ENCODE data around the gene DYSF. TPM values are rescaled to one million over a fixed set of nuclear protein-coding genes. Genes with fewer than 3 reads are reported as not detected.

Gene DYSF
- total RNA-seq, 4 donors from 2014 or later, result 0.93 to 3.2 (median 2.8) TPM

GRCh38 chr2:71608034-71608433, 154.7 kb downstream of the DYSF start:
- intact Hi-C loops (cut with DNase I; ENCODE audit: low total_unique reads), result loop anchor here (5.0 kb wide), 1 partner anchor 184 kb away; no protein-coding TSS in a partner anchor
- no peak for TF ChIP-seq CTCF (IDR thresholded peaks at IDR 0.05)
- TF ChIP-seq POLR2A (IDR thresholded peaks at IDR 0.05), result no peak
- peak in 1 of 2 donors; percentile 59 for DNase-seq (ENCODE audit: low spot score in 2 of 2)
- no peak overlapping the region for H3K4me3 ChIP-seq (ENCODE audit: low read depth, poor library complexity, severe bottlenecking)
- WGBS, 2 donors, result 78% methylated on average over 6 of the region's 6 CpGs

- no peak overlapping the region for H3K4me3 ChIP-seq (ENCODE audit: low read depth, poor library complexity, severe bottlenecking)
- peak; percentile 5 to 74 for DNase-seq (ENCODE audit: low spot score in 2 of 2)
- 74 to 77% methylated on average over 12 of the region's 12 CpGs for WGBS, 2 donors
- intact Hi-C loops (cut with DNase I; ENCODE audit: low total_unique reads), result loop anchor here (5.0 kb wide), 1 partner anchor 184 kb away; no protein-coding TSS in a partner anchor
- TF ChIP-seq POLR2A (IDR thresholded peaks at IDR 0.05) (no peak), CTCF (IDR thresholded peaks at IDR 0.05) (no peak)
Observed at GRCh38 chr2:71608441-71608840, 155.1 kb downstream of the DYSF start.

GRCh38 chr2:71609029-71609428, 155.7 kb downstream of the DYSF start:
- TF ChIP-seq POLR2A (IDR thresholded peaks at IDR 0.05) (no peak), CTCF (IDR thresholded peaks at IDR 0.05) (no peak)
- WGBS, 2 donors, result 43 to 60% methylated on average over 1 of the region's 1 CpG
- intact Hi-C loops (cut with DNase I; ENCODE audit: low total_unique reads), result loop anchor here (5.0 kb wide), 1 partner anchor 183 kb away; no protein-coding TSS in a partner anchor
- H3K4me3 ChIP-seq (ENCODE audit: low read depth, poor library complexity, severe bottlenecking), result no peak overlapping the region
- DNase-seq (ENCODE audit: low spot score in 2 of 2), result peak; percentile 11 to 77

GRCh38 chr2:71609441-71609840, 156.1 kb downstream of the DYSF start:
- H3K4me3 ChIP-seq (ENCODE audit: low read depth, poor library complexity, severe bottlenecking), result no peak overlapping the region
- intact Hi-C loops (cut with DNase I; ENCODE audit: low total_unique reads), result loop anchor here (5.0 kb wide), 1 partner anchor 183 kb away; no protein-coding TSS in a partner anchor
- TF ChIP-seq POLR2A (IDR thresholded peaks at IDR 0.05) (no peak), CTCF (IDR thresholded peaks at IDR 0.05) (no peak)
- DNase-seq (ENCODE audit: low spot score in 2 of 2), result peak in 1 of 2 donors; percentile 7
- WGBS, 2 donors, result 68 to 73% methylated on average over 5 of the region's 5 CpGs

GRCh38 chr2:71609958-71610357, 156.6 kb downstream of the DYSF start:
- H3K4me3 ChIP-seq (ENCODE audit: low read depth, poor library complexity, severe bottlenecking), result no peak overlapping the region
- intact Hi-C loops (cut with DNase I; ENCODE audit: low total_unique reads), result loop anchor here (5.0 kb wide), 1 partner anchor 182 kb away; no protein-coding TSS in a partner anchor
- TF ChIP-seq POLR2A (IDR thresholded peaks at IDR 0.05) (no peak), CTCF (IDR thresholded peaks at IDR 0.05) (no peak)
- WGBS, 2 donors, result 82 to 83% methylated on average over 1 of the region's 1 CpG
- DNase-seq (ENCODE audit: low spot score in 2 of 2), result peak in 1 of 2 donors; percentile 4

- TF ChIP-seq POLR2A (IDR thresholded peaks at IDR 0.05), result no peak
- TF ChIP-seq CTCF (IDR thresholded peaks at IDR 0.05), result no peak
- WGBS, 2 donors, result 94 to 97% methylated on average over 7 of the region's 7 CpGs
- intact Hi-C loops (cut with DNase I; ENCODE audit: low total_unique reads), result no loop called here
- peak in 1 of 2 donors; percentile 79 for DNase-seq (ENCODE audit: low spot score in 2 of 2)
- no peak overlapping the region for H3K4me3 ChIP-seq (ENCODE audit: low read depth, poor library complexity, severe bottlenecking)
Observed at GRCh38 chr2:71610671-71611070, 157.3 kb downstream of the DYSF start.

Measured in lower leg skin (tissue), 4 donors.